ENCODE data around the gene CA9.
A peak's percentile ranks its signal among the peaks of the same experiment; 100 is the strongest.

The CA9 gene

DNA sequence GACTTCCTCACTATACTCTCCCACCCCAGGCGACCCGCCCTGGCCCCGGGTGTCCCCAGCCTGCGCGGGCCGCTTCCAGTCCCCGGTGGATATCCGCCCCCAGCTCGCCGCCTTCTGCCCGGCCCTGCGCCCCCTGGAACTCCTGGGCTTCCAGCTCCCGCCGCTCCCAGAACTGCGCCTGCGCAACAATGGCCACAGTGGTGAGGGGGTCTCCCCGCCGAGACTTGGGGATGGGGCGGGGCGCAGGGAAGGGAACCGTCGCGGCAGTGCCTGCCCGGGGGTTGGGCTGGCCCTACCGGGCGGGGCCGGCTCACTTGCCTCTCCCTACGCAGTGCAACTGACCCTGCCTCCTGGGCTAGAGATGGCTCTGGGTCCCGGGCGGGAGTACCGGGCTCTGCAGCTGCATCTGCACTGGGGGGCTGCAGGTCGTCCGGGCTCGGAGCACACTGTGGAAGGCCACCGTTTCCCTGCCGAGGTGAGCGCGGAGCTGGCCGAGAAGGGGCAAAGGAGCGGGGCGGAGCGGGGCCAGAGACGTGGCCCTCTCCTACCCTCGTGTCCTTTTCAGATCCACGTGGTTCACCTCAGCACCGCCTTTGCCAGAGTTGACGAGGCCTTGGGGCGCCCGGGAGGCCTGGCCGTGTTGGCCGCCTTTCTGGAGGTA, 2.1 kb downstream of the CA9 start:
- no peak for DNase-seq (ENCODE audit: low spot score)

DNA sequence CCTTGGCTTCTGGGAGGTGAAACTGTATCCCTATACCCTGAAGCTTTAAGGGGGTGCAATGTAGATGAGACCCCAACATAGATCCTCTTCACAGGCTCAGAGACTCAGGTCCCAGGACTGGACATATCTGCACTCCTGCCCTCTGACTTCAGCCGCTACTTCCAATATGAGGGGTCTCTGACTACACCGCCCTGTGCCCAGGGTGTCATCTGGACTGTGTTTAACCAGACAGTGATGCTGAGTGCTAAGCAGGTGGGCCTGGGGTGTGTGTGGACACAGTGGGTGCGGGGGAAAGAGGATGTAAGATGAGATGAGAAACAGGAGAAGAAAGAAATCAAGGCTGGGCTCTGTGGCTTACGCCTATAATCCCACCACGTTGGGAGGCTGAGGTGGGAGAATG, 5.4 kb downstream of the CA9 start:
- DNase-seq (ENCODE audit: low spot score), result no peak

DNA sequence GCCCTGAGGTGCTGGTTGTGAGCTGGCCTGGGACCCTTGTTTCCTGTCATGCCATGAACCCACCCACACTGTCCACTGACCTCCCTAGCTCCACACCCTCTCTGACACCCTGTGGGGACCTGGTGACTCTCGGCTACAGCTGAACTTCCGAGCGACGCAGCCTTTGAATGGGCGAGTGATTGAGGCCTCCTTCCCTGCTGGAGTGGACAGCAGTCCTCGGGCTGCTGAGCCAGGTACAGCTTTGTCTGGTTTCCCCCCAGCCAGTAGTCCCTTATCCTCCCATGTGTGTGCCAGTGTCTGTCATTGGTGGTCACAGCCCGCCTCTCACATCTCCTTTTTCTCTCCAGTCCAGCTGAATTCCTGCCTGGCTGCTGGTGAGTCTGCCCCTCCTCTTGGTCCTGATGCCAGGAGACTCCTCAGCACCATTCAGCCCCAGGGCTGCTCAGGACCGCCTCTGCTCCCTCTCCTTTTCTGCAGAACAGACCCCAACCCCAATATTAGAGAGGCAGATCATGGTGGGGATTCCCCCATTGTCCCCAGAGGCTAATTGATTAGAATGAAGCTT, 6.1 kb downstream of the CA9 start:
- no peak for DNase-seq (ENCODE audit: low spot score)

DNA sequence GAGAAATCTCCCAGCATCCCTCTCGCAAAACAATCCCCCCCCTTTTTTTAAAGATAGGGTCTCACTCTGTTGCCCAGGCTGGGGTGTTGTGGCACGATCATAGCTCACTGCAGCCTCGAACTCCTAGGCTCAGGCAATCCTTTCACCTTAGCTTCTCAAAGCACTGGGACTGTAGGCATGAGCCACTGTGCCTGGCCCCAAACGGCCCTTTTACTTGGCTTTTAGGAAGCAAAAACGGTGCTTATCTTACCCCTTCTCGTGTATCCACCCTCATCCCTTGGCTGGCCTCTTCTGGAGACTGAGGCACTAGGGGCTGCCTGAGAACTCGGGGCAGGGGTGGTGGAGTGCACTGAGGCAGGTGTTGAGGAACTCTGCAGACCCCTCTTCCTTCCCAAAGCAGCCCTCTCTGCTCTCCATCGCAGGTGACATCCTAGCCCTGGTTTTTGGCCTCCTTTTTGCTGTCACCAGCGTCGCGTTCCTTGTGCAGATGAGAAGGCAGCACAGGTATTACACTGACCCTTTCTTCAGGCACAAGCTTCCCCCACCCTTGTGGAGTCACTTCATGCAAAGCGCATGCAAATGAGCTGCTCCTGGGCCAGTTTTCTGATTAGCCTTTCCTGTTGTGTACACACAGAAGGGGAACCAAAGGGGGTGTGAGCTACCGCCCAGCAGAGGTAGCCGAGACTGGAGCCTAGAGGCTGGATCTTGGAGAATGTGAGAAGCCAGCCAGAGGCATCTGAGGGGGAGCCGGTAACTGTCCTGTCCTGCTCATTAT, 6.8 kb downstream of the CA9 start:
- DNase-seq (ENCODE audit: low spot score), result peak; percentile 83

DNA sequence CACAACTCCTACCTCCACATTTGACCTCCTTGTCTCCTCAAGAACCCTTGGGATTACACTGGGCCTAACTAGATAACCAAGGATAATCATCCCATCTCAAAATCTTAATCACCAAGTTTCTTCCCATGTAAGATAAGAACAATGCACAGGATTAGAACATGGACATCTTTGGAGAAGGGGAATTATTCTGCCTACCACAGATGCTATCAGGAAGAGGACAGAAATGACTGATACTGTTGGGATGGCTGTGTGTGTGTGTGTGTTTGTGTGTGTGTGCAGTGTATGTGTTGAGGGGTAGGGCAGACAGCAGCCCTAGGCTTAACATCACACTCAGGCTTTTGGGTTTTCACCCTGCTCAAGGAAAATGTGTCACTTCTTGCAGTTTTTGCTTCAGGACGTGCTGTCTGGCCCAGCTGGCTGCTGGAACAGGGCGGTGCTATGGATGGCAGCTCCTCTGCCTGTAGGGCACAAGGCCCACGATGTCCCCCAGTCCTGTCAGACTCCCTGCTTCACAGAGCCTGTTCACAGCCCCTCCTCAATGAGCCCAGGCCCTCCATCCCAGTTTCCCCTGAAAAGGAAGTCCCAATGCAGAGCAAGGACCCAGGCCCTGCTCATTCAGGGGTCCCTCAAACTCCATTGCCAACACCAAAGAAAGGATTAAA, 7.7 kb downstream of the CA9 start:
- DNase-seq (ENCODE audit: low spot score), result no peak

DNA sequence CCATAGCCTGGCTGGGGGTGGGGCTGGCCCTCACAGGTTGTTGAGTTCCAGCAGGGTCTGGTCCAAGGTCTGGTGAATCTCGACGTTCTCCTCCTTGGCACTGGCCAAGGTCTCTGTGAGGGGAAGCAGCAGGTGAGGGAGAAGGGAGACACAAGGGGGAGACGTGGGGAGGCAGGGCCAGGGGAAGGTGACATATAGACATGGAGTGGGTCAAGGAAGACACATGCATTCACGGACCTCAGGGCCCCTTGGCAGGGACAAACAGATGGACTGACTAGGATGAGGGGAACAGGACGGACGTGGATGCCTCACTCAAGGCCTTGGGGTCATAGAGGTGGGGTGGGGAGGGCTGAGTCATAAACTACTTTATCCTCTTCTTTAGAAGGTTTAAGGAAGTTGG, 8.3 kb downstream of the CA9 start:
- no peak for DNase-seq (ENCODE audit: low spot score)

DNA sequence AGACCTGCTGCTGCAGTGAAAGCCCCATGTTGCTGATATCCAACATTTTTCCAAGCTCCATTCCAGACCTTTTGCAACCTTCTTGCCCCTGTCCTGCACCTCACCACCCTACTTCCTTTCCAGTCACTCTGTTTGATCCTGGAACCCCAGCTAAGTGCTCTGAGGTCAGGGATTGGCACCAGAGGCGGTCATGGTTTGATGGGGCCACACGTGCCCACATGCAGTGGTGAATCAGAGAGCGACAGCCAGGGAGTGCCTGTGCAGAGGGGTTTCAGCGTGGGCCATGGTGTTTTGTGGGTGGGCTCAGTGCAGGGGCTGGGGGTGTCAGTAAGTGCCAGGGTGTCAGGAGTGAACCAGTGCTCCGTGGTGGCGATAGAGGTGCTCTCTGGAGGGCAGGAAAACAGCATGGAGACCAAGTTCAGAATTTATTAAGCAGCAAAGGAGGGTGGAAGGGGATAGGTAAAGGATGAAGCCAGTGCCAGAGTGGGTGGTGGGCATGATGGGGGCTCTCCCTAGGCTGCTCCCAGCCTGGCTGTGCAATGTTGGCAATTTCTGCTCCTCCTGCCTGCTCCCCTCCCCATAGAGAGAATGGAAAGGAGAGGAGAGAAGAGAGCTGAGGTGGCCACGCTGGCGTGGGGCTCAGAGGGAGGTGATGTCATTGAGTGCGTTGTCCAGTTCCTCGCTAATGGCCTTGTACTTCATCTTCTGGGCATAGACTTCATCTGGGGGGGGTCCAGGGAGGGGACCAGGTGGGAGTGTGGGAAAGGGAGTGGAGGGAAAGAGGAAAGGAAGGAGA, 9.0 kb downstream of the CA9 start:
- no peak for DNase-seq (ENCODE audit: low spot score)

DNA sequence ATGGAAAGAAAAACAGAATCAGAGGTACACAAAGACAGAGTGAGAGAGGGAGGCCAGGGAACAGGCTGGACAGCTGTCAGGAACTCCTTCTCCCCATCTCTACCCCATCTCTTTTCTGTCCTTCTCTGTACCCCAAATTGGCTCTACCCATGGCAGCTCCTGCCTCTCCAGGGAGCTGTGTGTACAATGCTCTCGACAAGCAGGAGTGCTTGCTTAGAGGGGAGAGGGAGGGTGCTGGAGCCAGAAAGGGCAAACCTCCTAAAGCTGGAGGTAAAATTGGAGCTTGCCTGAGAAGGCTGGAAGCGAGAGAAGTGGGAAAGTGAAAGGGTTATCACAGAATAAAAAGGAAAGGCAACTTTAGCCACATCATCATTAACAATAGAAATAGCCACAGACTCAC, 9.6 kb downstream of the CA9 start:
- no peak for DNase-seq (ENCODE audit: low spot score)

DNA sequence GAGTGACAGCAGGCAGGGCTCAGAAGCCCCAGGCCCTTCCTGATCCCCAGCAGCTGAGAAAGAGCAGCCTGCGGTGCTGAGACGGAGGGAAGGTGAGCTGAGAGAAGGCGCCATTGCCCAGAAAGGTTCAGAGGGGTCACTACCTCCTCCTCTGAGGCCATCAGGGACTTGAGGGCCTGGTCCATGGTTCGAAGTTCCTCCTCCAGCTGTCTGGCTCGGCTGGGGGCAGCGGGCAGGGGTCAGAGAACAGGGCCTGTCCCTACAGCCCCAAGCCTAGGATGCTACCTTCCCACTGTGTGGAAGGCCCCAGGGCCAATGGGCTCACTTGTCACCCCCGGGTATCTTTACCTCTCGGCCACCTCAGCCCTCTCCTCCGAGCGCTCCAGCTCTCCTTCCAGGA, 11.2 kb downstream of the CA9 start:
- DNase-seq (ENCODE audit: low spot score), result no peak

DNA sequence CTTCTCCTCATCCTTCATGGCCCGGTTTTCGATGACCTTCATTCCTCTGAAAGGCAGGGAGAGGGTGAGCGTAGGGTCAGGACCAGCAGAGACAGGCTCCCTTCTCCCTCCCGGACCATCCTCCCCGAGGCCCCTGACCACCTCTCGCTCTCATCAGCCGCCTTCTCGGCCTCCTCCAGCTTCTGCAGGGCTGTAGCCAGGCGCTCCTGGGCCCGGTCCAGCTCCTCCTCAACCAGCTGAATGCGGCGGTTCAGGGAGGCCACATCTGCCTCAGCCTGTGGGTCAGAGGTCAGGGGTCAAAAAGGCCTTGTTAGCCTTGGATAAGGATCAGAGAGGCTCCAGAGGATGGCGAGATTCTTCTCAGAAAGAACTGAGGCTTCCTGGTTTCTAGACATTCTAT, 11.8 kb downstream of the CA9 start:
- no peak for DNase-seq (ENCODE audit: low spot score)

DNA sequence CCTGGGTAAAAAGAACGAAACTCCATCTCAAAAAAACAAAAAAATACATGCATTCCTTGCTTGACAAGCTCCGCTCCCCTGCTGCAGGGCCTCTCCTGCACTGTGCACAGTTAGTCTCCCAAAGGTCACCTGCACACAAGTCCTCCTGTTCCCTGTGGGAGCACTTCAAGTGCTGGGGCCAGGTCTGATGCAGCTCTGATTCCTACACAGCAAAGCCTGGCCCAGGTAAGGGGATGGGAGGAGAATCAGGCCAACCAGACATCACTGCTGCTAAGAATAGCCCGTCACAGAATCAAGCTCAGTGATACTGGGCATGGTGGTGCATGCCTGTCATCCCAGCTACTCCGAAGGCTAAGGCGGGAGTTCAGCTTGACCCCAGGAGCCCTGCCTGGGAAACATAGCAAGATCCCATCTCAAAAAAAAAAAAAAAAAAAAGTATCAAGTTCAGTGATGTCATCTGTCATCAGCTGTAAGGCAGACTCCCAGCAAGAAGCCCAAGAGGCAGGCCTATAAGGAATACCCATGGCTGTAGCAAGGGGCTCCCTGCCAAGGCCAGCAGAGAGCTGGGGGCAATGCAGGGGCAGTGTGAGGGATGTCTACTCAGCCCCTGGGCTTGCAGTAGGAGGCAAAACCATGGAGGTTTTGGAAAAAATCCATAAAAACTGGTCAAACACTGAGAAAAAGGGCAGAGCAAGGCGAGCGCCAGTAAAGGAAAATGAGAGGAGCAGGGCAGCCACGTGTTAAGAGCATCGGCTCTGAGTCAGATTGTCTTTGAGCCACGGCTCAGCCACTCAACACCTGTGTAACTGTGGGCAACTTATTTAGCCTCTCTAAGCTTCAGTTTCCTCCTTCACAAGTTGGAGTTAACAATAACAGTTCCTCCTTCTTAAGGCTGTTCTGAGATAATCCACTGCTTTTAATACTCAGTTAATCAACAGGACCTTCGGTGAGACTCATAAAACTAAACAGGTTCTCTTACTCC, 12.8 kb downstream of the CA9 start:
- DNase-seq (ENCODE audit: low spot score), result peak; percentile 75

DNA sequence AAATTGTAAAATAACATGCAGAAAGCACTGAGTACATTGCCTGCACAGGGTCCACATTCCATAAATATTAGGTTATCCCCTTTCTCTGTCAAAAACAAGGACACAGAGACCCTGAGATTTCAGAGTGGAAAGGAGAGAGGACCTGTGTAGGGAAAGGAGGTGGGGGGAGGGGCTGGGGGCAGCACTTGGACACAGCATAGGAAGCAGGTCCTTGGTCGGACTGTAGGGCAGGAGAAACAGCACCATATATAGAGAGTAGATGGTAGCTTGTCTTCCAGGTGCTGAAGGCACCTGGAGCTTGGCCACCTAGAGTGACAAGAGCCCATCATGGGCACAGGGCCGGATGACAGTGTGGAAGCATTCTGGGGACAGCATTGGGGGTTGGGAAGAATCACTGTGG, 13.6 kb downstream of the CA9 start:
- DNase-seq (ENCODE audit: low spot score), result no peak

DNA sequence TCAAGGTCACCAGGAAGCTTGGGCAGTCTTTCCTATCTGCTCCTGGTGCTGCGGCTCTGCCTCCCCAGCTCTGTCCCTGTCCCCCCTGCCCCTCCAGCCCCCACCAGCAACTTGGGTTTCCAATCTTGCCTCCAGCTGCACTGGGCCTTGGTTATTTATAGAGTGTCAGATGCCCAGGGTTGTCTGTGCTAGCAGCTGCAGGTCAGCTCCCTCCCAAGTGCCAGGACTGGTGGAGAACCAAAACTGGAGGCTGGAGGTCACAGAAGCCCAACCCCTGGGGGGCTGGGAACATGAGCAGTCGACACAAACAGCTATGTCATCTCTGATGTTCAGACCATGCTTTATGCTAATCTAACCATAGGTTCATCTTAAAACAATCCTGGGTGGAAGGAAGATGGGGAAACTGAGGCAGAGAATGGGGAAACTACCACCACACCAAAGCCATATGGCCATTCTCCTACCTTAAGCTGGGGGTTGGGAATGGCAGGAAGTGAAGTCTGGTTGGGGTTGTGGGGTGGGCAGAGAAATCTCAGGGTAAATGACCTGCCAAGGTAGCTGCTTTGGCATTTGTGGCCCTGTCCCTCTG, 14.3 kb downstream of the CA9 start:
- peak; percentile 33 for DNase-seq (ENCODE audit: low spot score)

DNA sequence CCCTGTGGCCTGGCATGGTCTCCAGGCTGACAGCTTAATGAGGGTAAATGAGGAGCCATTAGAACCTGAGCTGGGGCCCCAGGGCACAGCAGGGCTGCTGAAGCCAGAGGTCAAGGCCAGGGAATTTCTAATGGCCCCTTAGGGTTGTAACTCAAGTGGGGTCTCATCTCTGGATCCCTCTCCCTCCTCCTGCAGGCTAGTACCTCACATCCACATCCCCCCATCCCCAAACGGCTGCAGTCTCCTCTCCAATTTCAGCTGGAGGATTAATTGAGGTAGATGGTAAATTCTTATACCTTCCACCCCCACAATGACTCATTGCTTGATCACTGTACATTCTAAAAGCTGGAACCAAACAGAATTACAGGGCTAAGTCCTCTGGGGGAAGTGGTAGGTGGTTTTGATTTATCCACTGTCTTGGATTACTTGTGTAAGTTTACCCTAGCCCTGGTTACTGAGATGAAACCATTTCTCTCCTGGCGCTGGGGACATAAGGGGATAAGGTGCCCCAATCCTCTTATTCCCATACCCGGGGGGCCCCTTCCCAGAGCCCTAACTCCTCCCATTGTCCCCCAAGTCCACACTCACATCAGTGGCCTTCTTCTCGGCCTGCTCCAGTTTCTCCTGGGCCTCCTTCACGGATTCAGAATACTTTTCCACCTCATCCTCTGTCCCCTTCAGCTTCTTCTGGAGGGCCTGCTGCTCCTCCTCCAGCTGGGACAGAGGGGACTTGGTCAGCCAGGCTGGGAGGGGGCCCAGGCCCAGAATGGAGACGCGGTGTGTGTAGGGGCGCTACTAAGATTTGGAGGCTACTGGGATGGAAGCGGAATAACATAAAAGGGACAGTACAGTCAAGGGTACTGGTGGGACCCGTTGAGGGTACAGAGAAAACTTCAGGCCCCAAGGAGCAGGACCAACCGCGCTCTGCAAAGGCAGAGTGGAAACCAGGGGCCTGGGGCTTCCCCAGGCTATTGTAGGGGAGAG, 15.1 kb downstream of the CA9 start:
- peak; percentile 35 for DNase-seq (ENCODE audit: low spot score)

DNA sequence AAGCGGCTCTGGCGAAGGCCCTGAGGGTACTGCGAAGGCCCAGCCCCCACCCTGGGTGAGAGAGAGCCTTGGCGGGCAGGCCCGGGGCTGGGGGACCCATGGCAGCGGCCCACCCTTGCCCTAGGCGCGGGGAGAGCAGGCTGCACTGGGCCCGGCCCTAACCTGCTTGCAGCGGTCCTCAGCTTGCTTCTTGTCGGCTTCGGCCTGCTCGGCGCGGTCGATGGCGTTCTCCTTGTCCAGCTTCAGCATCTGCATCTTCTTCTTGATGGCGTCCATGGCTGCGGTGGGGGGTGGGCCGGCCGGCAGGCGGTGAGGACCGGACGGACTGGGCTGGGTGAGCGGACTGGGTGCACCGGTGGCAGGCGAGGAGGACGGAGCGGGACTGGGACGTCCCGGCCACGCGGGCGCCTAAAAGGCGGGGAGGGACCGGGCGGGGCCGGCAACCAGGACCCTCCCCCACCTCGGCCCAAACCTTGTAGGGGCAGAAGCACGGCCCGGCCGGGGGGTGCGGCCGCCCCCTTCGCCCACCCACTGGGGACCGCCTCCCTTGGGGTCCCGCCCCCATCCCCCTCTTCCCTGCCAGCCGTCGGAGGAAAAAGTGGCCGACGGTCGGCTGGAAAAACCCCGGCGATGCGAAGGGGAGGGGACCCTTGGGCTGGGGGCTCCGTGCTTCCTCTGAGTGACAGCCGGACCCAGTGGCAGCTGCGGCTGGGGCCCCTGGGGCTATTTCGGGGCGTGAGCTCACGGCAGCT, 16.0 kb downstream of the CA9 start, which contains the start of gene TPM2:
TSS of gene TPM2 (minus strand) at position 384 of the 752 bp plus-strand sequence. CDS start at position 276, 108 bp downstream.
- peak; percentile 38 for DNase-seq (ENCODE audit: low spot score)

DNA sequence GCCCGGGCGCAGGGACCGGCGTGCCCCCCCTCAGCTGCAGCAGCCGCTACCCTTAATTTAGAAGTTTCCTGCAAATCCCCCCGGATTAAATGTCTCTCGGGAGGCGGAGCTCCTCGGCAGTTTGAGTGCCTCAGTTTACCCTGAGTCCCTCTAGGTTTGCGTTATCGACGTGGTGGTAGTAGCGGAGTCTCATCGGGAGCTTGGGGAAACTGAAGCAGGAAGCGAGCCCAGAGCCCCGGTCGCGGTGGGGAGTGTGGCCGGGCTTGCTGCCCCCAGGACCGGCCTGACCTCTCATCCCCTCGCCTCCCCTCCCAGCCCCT, 16.5 kb downstream of the CA9 start:
- DNase-seq (ENCODE audit: low spot score), result no peak

DNA sequence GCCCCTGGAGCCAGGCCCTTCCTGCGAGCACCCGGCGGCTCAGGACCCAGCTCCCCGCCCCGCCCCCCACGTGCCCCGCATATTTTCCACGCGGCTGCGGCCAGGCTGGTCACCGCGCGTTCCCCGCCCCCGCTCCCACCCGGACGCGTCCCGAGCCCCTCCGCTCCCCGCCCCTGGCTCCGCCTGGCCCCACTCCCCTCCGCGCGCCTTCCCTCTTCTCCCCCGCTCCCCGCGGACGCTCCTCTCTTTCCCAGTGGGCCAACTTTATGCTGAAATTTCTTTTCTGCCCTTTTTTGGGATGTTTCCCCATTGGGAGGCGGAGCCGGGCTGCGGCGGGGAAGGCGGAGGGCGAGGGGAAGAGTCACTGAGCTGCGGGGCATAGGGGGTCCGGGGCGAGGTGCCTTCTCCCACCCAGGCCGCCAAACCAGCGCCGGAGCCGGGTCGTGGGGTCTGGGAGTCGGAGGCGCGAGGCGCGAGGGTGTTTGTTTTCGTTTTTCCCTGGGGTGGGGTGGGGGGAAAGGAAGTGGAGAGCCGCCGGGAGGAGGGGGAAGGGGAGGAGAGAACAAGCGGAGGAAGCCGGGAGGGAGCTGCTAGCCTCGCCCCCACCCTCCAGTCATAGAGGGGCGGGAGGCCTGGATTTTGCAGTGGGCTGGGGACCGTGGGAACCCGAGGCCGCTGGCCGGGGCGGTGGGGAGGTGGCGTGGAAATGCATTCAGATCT, 17.0 kb downstream of the CA9 start:
- DNase-seq (ENCODE audit: low spot score), result no peak

DNA sequence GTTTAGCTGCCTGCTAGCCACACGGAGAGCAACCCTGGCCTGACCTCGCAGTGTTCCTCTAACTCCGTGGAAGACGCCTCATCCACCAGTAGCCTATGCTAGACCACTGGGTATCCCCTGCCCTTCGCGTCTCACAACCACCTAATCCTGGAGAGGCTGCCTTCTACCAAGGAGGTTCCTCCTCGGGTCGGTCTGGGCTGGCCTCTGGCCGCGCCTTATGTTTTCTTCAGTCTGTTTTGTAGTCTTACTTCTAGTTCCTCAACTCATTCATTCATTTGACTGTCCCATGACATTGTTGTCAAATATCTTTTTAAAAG, 17.6 kb downstream of the CA9 start:
- no peak for DNase-seq (ENCODE audit: low spot score)
